H1 (cell line): ENCODE measurements around the gene HOXC13.

Experiments used
- BCL11A ChIP-seq, 2 experiments: IDR thresholded peaks; one replicate each; pipeline ENCODE4 v1.6.1; 2011; ENCODE audit warnings: low read depth in 2 of 2, low read length in 2 of 2, mild to moderate bottlenecking in 2 of 2
- TF ChIP-seq, protein P1 (sequence below), 3 experiments: IDR thresholded peaks; 1 replicate in 2 of 3; 2 replicates in 1 of 3; pipeline versions ENCODE4 v1.5.1 to v1.6.1; 2011; ENCODE audit warnings: low read length in 3 of 3, mild to moderate bottlenecking in 3 of 3, inconsistent platforms in 2 of 3, low read depth in 1 of 3, moderate library complexity in 1 of 3; ENCODE audit not compliant: insufficient read depth in 1 of 3; ENCODE audit errors: control extremely low read depth in 1 of 3

DNA sequence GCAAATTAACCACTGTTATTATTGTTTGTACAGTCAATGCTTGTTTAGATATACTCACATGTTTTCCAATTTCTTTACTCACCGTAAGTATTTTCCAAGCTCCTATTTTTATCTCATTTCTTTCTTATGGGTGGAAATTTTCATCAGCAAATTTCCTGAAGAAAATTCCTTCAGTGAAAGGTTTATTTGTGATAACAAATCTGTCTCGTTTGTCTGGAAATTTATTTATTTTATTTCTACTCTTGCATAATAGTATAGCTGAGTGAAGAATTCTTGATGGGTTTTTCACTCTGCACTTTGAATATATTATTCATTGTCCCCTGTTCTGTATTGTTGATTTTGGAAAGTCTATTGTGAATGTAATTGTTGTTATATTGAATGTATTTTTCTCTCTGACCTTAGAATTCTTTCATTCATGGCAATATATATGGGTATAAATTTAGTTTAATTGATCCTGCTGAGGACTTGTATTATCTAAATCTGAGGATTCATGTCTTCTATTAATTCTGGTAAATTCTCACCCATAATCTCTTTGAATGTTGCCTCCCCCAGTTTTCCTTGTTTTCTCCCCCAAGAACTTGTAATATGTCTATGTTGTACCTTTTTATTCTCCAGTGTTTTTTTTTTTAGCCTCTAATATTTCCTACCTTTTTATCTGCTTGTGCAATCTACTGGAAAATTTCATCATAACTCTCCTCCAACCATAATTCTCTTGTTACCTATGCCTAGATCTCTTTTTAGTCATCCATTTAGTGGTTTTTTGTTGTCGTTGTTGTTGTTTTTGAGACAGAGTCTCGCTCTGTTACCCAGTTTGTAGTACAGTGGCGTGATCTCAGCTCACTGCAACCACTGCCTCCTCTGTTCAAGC is 21.6 kb upstream of the HOXC13 start:
- no peak for TF ChIP-seq BCL11A (IDR thresholded peaks at IDR 0.05; ENCODE audit: low read depth in 2 of 2, low read length in 2 of 2)
- TF ChIP-seq, protein P1, sequence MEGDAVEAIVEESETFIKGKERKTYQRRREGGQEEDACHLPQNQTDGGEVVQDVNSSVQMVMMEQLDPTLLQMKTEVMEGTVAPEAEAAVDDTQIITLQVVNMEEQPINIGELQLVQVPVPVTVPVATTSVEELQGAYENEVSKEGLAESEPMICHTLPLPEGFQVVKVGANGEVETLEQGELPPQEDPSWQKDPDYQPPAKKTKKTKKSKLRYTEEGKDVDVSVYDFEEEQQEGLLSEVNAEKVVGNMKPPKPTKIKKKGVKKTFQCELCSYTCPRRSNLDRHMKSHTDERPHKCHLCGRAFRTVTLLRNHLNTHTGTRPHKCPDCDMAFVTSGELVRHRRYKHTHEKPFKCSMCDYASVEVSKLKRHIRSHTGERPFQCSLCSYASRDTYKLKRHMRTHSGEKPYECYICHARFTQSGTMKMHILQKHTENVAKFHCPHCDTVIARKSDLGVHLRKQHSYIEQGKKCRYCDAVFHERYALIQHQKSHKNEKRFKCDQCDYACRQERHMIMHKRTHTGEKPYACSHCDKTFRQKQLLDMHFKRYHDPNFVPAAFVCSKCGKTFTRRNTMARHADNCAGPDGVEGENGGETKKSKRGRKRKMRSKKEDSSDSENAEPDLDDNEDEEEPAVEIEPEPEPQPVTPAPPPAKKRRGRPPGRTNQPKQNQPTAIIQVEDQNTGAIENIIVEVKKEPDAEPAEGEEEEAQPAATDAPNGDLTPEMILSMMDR (IDR thresholded peaks at IDR 0.05; ENCODE audit: control extremely low read depth in 1 of 3, insufficient read depth in 1 of 3, low read depth in 1 of 3, low read length in 3 of 3): no peak
